NCI-H2196 (cell line): ENCODE measurements around the gene CDCA7.
"Not testable (repeated sequence)": the region's sequence is repeated elsewhere in the genome, so short reads cannot be mapped to it uniquely, and the experiment has no call there.

Experiments
- DNase-seq: peaks from one replicate; lab custom pipeline; 2025; ENCODE audit not compliant: unreplicated experiment; lab: John Stamatoyannopoulos, UW

Gene CDCA7

DNA sequence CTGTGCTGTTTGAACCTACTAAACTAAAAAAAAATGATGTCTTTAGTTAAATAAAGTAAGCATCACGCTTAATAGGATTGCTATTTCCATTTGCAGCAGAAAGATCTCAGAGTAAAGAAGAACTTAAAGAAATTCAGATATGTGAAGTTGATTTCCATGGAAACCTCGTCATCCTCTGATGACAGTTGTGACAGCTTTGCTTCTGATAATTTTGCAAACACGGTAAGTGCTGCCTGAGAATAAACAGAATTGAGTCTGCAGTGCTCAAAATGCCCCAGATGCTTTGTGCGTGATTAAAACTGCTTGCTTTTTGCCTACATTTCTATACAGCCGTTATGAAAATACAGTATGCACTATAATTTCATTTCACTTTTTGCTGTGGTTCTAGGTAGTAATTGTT lies 3.9 kb downstream of the CDCA7 start:
- DNase-seq = no peak

DNA sequence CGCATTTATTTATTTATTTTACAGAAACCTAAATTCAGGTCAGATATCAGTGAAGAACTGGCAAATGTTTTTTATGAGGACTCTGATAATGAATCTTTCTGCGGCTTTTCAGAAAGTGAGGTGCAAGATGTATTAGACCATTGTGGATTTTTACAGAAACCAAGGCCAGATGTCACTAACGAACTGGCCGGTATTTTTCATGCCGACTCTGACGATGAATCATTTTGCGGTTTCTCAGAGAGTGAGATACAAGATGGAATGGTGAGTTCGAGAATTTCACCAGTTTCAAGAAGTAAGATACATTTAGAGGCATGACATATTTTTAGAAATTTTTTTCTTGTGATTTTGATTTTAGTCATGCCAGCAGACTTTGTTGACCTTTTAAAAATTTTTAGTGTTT lies 4.6 kb downstream of the CDCA7 start:
- no peak for DNase-seq

DNA sequence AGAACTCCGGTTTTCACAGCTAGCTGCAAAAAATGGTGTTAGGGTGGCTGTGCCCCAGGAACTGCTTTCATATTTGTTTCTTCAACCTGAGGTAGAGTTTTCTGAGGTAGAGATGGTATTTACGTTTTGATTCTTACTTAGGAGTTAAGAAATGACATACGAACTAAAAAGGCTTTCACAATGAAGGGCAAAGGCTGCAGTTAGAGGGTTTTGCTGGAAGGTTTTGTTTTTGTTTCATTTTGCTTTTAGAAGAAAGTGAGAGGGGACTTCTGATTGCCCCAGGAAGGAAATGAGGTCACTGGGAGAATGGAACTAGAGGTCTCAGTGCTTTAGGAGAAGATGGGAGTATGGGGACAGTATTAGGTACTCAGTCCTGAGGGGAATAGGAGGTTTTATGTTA lies 15.5 kb downstream of the CDCA7 start:
- DNase-seq = no peak

DNA sequence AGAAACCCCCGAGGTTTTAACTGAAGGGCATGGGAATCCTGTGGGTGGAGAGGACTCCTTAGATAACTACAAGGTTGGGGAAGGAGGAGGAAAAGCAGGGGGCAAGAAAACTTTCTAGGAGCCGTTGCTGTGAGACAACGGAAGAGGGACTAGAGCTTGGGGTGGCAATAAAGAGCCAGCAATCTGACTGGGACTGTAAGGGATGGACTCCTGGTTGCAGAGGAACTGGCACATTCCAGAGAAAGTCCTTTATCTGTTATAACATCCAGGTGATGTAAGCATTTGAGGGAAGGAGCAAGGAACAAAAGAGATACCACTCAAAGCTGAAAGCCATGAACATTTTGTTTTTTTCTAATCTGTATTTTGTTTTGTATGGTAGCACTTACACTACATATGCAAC lies 16.4 kb downstream of the CDCA7 start:
- no peak for DNase-seq

DNA sequence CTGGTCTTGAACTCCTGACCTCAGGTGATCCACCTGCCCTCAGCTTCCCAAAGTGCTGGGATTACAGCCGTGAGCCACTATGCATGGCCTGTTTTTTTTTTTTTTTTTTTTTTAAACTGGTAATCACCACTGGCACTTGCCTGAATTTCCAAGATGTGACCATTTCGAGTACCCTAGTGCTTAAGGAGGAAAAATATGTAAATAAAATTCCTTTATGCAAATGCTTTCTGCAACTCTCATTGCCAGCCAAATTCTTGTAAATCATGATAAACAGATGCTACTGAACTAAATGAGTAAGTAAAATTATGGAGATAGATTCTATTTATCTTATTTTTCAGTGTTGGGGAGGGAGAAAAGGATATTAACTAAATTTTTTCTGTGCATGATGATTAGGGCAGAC lies 18.6 kb downstream of the CDCA7 start:
- DNase-seq = no peak

DNA sequence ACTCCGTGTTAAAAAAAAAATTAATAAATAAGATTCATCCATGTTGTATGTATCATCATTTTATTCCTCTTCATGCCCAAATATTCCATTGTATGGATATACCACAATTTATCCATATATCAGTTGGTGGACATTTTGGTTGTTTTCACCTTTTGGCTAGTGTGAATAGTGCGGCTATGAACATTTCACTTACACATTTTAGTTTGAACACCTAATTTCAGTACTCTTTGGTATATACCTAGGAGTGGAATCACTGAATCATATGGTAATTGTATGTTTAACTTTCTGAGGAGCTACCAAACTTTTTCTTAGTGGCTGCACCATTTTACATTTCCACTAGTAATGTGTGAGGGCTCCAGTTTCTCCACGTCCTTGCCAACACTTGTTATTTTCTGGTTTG lies 20.0 kb downstream of the CDCA7 start:
- DNase-seq = no peak

DNA sequence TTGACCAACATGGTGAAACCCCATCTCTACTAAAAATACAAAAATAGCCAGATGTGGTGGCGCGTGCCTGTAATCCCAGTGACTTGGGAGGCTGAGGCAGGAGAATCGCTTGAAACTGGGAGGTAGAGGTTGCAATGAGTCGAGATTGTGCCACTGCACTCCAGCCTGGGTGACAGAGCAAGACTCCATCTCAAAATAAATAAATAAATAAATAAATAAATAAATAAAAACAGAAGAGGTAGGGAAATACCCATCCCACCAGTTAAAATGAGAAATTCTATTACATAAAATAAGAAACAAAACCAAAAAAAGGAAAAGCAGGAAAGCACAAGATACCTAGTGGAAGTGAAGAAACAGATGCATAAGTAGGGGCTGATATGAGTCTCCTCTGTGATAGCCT lies 30.9 kb downstream of the CDCA7 start:
- not testable (repeated sequence) for DNase-seq

DNA sequence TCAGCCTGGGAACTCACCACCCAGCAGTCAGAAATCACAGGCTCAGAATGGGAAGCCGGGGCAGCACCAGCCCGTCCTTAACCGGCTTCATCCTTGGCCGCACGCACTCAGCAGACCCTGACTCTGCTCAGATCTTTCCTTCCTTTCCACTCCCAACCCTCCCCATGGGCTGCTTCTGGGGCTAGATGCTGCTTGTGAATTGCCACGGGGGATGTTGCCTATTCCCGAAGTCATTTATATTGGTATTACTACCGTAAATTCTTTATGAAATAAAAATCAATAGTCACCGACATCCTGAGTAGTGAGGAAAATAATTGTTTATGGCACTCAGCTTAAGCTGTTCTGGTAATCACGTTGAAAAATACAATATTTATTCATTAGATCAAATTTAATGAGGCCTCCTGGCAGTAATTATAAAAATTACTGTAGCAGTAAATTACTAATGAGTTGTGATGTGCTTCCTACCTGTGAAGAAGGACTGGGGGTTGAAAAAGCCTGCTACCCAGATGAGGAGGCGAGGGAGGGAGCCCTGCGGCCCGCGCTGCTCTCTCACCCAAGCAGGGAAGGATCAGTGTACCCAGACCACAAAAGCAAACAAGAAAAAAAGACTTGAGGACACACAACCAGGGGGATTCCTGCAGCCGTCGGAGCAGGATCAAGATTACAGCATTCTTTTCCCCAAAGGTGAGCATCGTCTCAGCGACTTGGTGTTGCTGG lies 31.5 kb downstream of the CDCA7 start:
- DNase-seq = no peak

DNA sequence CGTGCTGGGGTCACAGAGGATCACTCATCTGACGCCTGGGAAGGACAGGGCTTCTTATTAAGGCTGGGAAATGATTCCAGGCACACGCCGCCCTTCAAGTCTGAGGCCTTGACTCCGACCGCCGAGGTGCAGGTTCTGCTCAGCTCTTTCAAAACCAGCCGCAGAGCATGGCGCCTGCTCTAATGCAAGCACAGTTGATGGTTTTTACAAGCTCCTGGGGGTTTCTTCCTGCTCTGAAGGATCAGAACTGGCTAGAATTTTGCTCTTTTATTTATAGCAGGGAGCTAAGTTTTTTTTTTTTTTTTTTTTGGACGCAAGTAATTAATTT lies 32.0 kb downstream of the CDCA7 start:
- DNase-seq = no peak

DNA sequence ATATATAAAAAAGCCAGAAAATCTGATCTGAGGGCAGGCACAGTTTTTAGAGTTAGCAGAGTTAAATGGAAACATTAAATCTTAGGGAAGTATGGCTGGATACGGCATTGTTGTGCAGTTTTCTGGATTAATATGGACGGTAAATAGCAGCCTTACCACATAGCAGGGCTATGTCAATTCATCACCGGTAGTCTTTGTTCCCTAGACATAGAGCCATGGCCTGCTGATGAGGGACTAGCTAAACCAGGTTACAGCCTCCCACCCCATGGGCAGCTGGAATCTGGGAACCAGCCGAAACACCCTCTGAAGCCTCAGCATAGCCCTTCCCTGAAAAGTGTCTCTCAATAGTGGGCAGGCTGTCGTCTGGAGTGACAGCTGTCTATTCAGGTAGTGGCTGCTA lies 32.4 kb downstream of the CDCA7 start:
- DNase-seq = no peak

DNA sequence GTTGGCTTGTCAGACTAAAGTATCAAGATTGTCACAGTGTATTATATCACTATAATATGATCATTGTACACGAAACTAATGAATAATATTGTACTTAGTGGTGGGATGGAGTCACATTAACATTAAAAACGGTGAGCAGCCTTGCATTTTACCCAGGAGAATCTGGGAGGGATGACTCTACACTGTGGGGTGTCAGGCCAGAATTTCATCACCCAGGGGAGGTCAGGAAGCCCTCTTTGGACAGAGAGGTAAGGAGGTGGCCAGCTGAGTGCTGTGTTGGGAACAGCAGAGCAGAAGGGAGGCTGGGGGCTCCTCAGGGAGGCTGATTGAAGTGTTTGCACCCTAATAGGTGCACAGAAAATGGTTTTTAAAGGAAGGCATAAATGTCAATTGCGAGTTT lies 33.0 kb downstream of the CDCA7 start:
- DNase-seq = no peak

DNA sequence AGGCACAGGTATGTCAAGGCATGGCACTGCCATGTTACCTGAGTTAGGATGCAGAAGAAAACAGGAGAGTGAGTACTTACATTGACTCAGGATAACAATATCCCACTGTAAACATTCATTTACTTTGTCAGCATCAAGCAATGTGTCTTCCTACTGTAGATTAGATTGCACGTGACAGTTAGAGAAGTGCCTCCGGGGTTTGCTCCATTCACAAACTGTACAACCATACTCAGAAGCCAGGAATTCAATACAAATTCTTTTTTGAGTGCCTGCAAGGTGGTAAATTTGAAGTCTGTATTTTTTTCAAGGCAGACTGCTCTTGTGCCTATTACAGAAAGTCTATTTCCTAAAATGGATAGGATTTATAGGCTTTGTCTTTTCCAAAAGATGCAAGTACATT lies 34.1 kb downstream of the CDCA7 start:
- no peak for DNase-seq

DNA sequence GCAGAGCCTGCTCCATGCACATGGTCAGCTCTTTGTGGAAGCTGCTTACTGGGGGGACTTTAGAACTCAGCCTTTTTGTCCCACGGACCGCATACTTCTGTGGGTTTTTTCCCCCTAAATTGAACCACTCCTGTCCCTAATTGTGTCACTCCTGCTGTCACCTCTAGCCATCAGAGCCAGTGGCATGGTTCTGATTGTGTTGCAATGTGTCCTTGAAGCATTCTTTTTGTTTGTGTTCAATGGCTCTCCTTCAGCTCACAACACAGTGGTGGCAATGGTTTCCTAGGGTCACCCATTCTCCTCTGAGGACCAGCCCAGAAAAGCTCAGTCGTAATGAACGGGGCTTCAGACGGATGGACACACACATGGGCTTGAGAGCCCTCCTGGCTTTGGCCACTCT lies 35.4 kb downstream of the CDCA7 start:
- no peak for DNase-seq

DNA sequence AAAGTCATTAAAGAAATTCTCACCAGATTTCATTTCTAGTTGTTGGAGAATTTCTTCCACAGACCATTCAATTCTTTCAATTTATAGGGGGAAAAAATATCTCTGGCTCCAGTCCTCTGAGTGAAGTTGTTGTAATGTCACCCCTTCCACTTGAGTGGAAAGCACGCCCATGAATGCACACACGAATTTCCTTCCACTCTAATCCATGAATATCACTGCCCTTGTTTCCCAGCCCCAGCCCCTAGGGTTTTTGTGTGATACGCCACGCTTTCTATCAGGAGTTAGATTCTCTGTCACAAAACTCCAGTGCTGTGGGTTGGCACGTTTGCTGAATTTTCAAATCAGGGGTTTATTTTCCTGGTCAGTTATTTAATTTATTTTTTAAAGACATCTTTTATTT lies 38.1 kb downstream of the CDCA7 start:
- no peak for DNase-seq

DNA sequence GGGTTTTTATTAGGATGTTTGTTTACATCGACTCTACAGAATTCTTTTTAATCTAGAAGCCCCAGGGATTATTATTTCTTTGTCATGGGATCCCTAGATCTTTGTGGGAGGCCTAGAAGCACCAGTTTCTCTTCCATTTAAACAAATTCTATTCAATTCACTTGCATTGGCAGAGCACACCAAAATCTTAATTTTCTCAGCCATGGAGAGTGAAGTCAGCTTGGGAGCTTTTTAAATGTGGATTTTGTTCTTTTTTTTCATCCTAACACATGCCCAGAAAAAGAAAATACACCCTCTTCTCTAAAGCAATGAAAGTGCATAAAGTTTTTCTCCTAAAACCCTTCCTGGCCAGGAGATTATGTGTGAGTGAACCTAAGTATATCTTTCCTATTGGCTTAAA lies 38.5 kb downstream of the CDCA7 start:
- no peak for DNase-seq

DNA sequence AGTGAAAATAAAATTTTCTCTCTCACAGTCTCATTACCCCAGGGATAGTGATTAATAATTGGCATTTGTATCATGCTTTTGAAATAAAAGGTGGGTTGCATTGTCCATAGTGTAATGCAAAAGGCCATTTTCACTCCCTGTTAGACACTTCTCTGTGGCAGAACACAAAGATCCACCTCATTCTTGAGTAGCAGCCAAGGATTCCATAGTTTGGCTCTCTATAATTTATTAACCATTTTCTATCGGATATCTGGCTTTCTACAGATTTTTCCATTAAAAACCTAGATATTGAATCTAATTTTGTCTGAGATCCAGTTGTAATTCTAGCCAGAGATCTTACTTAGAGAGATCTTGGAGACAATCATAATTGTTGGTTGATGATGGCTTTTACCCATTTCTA lies 39.0 kb downstream of the CDCA7 start:
- DNase-seq = no peak

DNA sequence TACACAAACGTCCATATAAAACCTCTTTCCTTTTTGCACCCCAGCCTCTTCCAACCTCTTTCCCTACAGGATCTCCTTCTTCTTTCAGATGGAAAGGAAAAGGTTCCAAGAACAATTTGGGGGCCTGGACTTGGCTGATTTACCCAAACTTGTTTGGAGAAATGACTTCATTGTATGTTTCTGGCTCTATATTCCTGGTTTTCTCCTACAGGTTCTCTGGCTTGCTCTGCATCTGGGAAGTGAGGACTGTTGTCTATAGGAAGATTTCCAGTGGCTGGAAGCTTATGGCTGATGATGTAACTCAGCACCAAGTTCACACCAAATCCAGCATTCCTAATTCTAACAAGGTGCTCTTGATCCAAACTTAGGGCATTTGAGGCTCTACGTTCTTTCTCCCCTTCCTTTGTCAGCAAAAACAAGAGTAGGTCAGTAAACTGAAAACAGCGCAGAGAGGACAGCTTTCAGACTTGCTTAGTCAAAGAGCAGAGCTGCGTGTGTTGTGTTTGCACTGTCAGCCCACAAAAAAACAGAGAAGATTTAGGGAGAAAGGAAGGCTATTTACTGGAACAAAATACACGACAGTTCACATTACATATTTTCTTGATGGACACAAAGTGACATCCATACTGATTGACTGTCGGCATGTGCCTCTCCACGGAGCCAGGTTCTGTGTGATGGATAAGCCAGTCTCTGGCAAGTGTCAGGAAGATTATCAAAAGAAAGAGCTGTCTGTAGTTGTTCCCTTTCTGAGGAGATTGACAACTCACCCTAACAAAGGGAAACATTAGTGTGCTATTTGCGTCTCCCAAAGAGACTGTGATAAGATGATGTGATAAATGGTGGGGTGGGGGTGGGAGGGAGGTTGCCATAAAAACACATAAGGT lies 39.7 kb downstream of the CDCA7 start:
- DNase-seq = no peak

DNA sequence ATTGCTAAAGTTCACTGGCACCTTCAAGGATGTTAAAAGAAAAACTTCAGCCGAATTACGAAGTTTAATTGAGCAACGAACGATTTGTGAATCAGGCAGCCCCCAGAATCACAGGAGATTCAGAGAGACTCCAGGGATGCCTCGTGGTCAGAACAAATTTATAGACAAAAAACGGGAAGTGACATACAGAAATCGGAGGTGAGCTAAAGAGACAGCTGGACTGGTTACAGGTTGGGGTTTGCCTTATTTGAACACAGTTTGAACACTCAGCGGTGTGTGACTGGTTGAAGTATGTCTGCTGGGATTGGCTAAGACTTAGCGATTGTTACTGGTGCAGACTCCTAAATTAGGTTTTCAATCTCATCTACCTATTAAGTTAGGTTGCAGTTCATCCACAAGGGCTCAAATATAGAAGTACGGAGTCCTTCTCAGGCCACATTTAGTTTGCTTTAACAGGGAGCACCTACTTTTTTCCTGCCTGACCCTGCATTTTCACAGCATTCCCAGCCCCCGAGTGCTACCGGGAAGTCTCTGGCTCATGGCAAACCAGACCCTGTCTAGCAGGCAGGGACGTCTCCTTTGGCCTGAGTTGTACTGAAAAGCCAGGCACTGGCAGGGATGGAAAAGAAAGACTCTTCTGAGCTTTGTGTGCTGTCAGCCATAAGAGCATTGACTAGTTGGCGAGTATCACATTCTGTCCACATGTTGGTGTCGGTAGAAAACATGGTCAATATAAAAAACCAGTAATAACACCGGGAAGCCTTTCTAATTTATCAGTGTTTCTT lies 41.1 kb downstream of the CDCA7 start:
- DNase-seq = no peak

DNA sequence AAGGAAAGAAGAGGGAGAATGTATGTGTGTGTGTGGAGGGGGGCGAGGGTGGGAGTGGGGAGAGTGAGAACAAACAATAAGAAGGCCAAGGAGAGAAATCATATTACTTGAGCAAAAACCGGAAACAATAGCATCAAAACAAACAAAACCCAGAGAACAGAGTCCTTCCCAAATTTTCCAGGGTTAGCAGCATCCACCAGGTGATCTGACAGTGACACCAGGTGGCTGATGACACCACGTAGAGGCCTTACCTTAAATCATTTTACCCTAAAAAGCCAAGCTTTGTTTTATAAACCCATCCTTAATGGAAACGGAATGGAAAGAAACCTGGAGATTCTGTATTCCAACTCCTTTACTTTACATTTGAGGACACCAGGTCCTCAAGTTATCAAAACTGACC lies 42.9 kb downstream of the CDCA7 start:
- peak; percentile 43 for DNase-seq

DNA sequence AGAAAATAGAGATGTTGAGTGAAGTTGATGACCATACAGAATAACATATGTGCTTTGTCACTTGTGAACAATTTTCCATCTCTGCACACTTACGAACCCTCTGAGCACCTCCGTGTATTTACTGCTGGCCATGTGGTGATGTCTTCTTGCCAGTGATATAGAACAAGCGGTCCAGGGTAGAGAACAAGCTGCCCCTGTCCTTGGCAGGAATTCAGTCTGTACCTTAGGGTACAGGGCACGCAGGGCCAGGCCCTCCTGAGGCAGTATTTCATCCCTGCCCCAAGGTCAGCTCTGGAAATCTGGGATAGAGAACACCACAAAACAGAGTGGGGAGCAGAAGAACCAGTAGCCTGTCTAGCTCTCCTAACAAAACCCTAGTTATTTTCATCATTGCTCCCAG lies 44.6 kb downstream of the CDCA7 start:
- DNase-seq = no peak

DNA sequence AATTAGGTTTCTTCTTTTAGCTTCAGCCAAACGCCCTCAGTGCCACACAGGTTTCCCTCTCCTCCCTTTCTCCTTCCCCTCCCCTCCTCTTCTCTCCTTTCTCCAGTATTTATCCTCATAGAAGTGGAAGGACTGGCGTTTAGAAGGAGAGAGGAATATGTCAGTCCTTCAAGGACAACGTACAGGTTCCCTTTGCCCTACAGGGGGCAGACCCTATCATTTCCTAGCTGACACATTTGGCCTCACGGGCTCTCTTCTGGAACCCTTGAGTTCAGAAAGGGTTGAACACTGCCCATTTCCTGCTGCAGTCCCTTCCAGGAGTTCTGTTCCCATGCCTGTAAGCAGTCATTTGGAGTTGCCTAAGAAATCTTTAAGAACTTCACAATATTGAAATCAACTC lies 46.1 kb downstream of the CDCA7 start:
- no peak for DNase-seq

DNA sequence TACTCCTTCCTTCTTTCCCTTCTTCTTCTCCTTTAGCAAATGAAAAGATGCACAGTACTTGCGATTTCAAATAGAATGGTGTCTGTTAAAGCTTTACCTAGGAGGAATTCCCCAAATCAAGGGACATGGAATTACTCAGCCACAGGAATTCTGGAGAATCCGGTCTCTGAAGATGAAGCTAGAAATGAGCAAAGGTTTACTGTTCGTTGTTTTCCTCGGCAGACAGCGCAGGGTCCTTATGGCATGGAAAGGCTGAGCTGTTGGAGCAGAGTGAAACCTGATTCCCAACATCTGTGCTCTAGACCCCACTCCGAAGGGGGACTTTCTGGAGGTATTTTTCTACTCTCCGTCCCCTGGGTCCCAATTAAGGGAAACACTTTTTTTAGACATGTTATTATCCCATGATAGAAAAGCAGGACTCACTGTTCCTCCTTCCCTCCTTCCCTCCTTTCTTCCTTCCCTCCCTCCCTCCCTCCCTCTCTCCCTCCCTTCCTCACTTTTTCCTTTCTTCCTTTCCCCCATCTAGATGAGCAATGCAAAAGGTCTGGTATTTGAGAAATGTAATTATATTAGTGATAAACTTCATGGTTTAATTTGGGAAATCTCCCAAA lies 47.1 kb downstream of the CDCA7 start:
- DNase-seq = no peak
